Measurements from ENCODE around the gene ATP7A.

DNA sequence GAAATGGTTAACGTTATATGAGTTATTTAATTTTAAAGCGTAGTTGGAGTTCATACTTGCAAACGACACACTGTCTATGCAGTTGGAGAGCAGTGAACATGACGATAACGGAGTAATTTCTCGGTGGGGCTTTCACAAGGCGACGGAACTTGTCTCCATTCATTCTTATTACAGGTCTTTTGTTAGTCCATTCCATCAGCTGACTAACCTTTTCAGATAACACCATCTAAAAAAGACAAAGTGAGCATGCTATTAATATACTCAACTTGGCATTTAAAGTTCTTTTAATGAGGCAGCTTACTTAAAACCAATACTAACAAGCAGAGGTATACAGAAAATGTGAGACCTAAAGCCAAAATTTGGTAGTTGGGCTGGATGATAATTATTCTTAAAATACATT lies 35.1 kb upstream of the ATP7A start:
- TF ChIP-seq, protein P1, sequence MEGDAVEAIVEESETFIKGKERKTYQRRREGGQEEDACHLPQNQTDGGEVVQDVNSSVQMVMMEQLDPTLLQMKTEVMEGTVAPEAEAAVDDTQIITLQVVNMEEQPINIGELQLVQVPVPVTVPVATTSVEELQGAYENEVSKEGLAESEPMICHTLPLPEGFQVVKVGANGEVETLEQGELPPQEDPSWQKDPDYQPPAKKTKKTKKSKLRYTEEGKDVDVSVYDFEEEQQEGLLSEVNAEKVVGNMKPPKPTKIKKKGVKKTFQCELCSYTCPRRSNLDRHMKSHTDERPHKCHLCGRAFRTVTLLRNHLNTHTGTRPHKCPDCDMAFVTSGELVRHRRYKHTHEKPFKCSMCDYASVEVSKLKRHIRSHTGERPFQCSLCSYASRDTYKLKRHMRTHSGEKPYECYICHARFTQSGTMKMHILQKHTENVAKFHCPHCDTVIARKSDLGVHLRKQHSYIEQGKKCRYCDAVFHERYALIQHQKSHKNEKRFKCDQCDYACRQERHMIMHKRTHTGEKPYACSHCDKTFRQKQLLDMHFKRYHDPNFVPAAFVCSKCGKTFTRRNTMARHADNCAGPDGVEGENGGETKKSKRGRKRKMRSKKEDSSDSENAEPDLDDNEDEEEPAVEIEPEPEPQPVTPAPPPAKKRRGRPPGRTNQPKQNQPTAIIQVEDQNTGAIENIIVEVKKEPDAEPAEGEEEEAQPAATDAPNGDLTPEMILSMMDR (conservative IDR thresholded peaks at IDR 0.05; ENCODE audit: low read length), result no peak
- TF ChIP-seq EZH2phosphoT487 (IDR thresholded peaks at IDR 0.05; ENCODE audit: borderline replicate concordance), result no peak
